Peyer's patch (tissue), 4 donors: ENCODE data around the gene GRAPL.
"Not testable (repeated sequence)": the region's sequence is repeated elsewhere in the genome, so short reads cannot be mapped to it uniquely, and the experiment has no call there.

Source experiments
- POLR2A ChIP-seq, 2 donors: fragments of 450-650 bp; IDR thresholded peaks; one replicate each; pipeline ENCODE4 v1.5.1; 2017; ENCODE audit warnings: antibody characterized with exemption in 2 of 2, mild to moderate bottlenecking in 2 of 2, moderate library complexity in 2 of 2
- TF ChIP-seq, protein P1 (sequence below), 6 experiments: fragments of 450-650 bp in 4 of 6; fragments of 200-600 bp in 2 of 6; sonication (generic) in 1 of 6; IDR thresholded peaks; one replicate each; pipeline ENCODE4 v1.5.1; 2017 to 2019; ENCODE audit warnings: antibody characterized with exemption in 6 of 6, mild to moderate bottlenecking in 3 of 6, moderate library complexity in 1 of 6

GRCh38 chr17:19136605-19137004 lies 9.2 kb downstream of the GRAPL start:
- TF ChIP-seq, protein P1, sequence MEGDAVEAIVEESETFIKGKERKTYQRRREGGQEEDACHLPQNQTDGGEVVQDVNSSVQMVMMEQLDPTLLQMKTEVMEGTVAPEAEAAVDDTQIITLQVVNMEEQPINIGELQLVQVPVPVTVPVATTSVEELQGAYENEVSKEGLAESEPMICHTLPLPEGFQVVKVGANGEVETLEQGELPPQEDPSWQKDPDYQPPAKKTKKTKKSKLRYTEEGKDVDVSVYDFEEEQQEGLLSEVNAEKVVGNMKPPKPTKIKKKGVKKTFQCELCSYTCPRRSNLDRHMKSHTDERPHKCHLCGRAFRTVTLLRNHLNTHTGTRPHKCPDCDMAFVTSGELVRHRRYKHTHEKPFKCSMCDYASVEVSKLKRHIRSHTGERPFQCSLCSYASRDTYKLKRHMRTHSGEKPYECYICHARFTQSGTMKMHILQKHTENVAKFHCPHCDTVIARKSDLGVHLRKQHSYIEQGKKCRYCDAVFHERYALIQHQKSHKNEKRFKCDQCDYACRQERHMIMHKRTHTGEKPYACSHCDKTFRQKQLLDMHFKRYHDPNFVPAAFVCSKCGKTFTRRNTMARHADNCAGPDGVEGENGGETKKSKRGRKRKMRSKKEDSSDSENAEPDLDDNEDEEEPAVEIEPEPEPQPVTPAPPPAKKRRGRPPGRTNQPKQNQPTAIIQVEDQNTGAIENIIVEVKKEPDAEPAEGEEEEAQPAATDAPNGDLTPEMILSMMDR (IDR thresholded peaks at IDR 0.05), result not testable (repeated sequence)
- TF ChIP-seq POLR2A (IDR thresholded peaks at IDR 0.05), result not testable (repeated sequence)
